Epithelial cell of umbilical artery (primary cell): ENCODE data around the gene AHR. TPM values are rescaled to one million over a fixed set of nuclear protein-coding genes. Genes with fewer than 3 reads are reported as not detected.

Experiments used
- total RNA-seq: library from RNA; depleted of rRNA; stranded (reverse); fragments of >200 nt; gene quantifications from 2 replicates; pipeline ENCODE4 v1.2.3, GENCODE V29; 2014

The AHR gene
- total RNA-seq = 34.4 and 45.4 TPM in 2 replicates

DNA sequence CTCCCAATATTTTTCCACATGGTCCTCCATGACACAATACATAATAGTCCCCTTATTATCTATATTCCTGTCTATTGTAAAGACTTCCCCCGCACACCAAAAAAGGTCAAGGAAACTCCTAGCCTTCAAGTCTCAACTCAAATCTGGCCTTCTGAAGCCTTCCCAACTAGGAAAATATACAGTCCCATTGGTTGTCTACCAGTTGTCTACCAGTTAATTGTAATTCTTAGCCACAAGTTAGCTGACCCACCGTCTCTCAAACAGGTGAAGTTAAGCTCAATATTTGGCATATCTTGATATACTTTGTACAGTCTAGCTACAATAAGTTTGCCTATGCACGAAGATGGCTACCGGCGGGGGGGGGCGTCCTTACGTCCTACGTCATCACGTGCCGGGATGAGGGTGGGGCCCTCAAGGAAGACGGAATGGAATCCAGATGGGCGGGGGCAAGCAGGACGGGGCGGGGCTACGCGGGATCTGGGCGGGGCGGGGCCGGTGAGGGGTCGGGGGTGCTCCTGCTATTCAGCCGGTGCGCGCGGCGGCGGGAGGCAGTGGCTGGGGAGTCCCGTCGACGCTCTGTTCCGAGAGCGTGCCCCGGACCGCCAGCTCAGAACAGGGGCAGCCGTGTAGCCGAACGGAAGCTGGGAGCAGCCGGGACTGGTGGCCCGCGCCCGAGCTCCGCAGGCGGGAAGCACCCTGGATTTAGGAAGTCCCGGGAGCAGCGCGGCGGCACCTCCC is at the start of gene AHR:
AHR (plus strand) TSS at position 551 of the 738 bp plus-strand sequence. CDS start 613 bp downstream, outside the sequence.

